Type B pancreatic cell (in vitro differentiated cells): Measurements from ENCODE around the gene JAKMIP1. TPM values are rescaled to one million over a fixed set of nuclear protein-coding genes. Genes with fewer than 3 reads are reported as not detected.

Experiments
- DNase-seq: peaks from one replicate; pipeline ENCODE4 v3.0.0; 2021; ENCODE audit warnings: mixed read lengths; ENCODE audit not compliant: unreplicated experiment; ENCODE audit errors: extremely low spot score
- H3K27ac Mint-ChIP-seq: 2 replicates; pipeline ENCODE4 v1.8.0; 2021; ENCODE audit warnings: mild to moderate bottlenecking, mixed read lengths
- H3K27me3 Mint-ChIP-seq: 2 replicates; pipeline ENCODE4 v1.8.0; 2021; ENCODE audit warnings: mixed read lengths
- H3K36me3 Mint-ChIP-seq: 2 replicates; pipeline ENCODE4 v1.8.0; 2021; ENCODE audit warnings: mixed read lengths
- H3K4me1 Mint-ChIP-seq: one replicate; pipeline ENCODE4 v1.8.0; 2021; ENCODE audit warnings: mixed read lengths; ENCODE audit not compliant: unreplicated experiment
- H3K4me3 Mint-ChIP-seq: 2 replicates; pipeline ENCODE4 v1.8.0; 2021; ENCODE audit warnings: mild to moderate bottlenecking, mixed read lengths
- H3K9me3 Mint-ChIP-seq: 2 replicates; pipeline ENCODE4 v1.8.0; 2021; ENCODE audit warnings: mixed read lengths
- CTCF ChIP-seq: fragments of 200-600 bp; sonication (generic); conservative IDR thresholded peaks from 2 replicates; pipeline ENCODE4 v1.5.0; 2021; ENCODE audit warnings: antibody characterized with exemption, mild to moderate bottlenecking
- total RNA-seq: library from RNA; stranded (reverse); gene quantifications from 2 replicates; pipeline ENCODE4 v1.2.1, GENCODE V29; 2021; ENCODE audit warnings: low replicate concordance

JAKMIP1 gene
- total RNA-seq, 1 donor from 2014 or later, result 0.89 TPM

DNA sequence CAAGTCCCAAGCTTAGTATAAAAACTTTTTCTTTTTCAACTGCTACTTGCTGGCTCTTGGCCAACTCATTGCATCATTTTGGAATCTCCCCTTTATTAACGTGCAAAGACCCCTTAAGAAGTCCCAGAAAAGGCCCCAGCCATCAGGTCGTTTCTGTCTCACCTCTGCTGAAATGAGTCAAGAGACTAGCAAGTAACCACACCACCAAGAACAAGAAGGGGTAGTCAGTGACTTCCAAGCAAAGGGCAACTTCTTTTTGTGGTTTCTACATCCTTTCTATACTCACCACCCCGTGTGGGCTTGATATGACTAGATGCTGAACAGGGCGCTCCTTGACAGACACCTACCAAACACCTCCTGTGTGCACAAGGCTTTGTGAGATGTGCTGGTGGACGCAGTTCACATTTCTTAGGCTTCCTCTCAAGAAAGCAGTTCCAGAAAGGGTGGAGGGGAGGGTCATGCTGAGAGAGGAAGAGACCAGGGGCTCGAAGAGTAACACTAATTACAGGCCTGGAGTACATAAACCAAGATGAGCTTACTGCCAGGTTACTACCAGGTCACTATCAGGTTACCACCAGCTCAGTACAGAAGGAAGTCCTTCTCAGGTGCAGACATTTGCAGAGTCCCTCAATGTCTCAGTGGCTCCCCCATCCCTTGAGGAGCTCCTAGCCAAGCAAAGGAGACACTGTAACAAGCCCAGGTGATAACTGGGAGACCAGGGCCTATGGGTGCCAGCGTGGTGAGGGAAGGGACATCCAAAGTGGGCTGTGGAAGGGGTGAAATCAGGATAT is 19.3 kb downstream of the JAKMIP1 start:
- H3K27ac Mint-ChIP-seq, result no peak overlapping the region
- no peak overlapping the region for H3K4me3 Mint-ChIP-seq
- peaks cover 13% of the 10 kb centered on the region for H3K9me3 Mint-ChIP-seq
- no peak for DNase-seq
- no peak for TF ChIP-seq CTCF
- no peaks in the 10 kb centered on the region for H3K4me1 Mint-ChIP-seq
- H3K36me3 Mint-ChIP-seq, result no peaks in the 10 kb centered on the region
- peaks cover 15% of the 10 kb centered on the region for H3K27me3 Mint-ChIP-seq

GRCh38 chr4:6179362-6179761 is 21.0 kb downstream of the JAKMIP1 start:
- peaks cover 8% of the 10 kb centered on the region for H3K27me3 Mint-ChIP-seq
- no peak overlapping the region for H3K27ac Mint-ChIP-seq
- H3K36me3 Mint-ChIP-seq, result no peaks in the 10 kb centered on the region
- no peak for TF ChIP-seq CTCF
- DNase-seq, result no peak
- peaks cover 13% of the 10 kb centered on the region for H3K9me3 Mint-ChIP-seq
- H3K4me3 Mint-ChIP-seq, result no peak overlapping the region
- H3K4me1 Mint-ChIP-seq, result no peaks in the 10 kb centered on the region

DNA sequence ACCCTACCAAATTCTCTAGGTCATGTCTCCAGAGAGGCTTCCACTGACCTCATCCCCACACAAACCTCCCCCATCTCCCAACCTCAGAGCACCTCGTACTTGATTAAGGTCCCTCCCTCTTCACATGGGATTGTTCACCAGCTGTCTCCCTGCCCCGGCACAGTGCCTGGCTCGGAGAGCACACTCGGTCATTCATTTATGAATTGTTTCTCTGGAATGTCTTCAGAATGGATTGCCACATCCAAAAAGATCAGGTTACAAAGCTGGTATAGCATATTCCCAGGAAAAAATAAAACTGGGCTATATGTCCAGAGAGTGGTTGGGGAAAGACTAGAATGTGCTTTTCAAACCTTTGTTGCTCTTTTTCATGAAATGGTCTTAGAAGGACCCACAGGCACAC is 21.6 kb downstream of the JAKMIP1 start:
- peaks cover 3% of the 10 kb centered on the region for H3K27me3 Mint-ChIP-seq
- H3K27ac Mint-ChIP-seq, result no peak overlapping the region
- no peak for TF ChIP-seq CTCF
- H3K4me3 Mint-ChIP-seq, result no peak overlapping the region
- no peak for DNase-seq
- H3K4me1 Mint-ChIP-seq, result no peaks in the 10 kb centered on the region
- no peaks in the 10 kb centered on the region for H3K36me3 Mint-ChIP-seq
- peaks cover 13% of the 10 kb centered on the region for H3K9me3 Mint-ChIP-seq

DNA sequence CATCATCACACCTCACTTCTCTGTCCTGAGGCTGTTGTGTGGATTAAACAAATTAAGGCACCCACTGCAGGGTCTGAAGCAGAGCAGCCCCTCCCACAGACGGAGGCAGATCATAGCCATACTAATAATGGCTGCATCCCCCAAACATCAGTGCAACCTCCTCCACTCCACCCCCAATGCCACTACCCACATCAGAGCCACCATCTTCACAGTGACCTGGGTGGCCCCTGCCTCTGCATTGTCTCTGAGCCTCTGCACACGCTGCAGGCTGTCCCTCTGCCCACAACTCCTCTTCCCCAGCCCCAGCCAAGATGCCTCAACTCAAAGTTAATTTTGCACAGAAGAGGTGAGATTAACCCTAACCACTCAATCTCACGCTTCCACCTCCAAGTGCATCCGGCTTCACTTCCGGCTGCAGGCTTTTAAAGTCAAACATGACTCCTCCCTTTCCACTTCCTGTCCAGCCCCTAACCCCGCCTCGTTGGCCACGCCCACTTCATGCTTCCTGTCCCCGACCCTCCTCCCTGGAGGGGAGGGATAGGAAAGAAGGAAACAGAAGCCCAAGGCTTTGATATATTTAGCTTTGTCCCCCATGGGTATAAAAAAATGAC is 22.7 kb downstream of the JAKMIP1 start:
- Mint-ChIP-seq H3K4me1 (no peaks in the 10 kb centered on the region), H3K36me3 (no peaks in the 10 kb centered on the region), H3K27me3 (peaks cover 3% of the 10 kb centered on the region), H3K9me3 (peaks cover 13% of the 10 kb centered on the region), H3K4me3 (no peak overlapping the region), H3K27ac (no peak overlapping the region)
- TF ChIP-seq CTCF, result no peak
- no peak for DNase-seq

GRCh38 chr4:6175426-6175825 is 24.9 kb downstream of the JAKMIP1 start:
- Mint-ChIP-seq H3K27me3 (peaks cover 3% of the 10 kb centered on the region), H3K36me3 (no peaks in the 10 kb centered on the region), H3K4me3 (no peak overlapping the region), H3K27ac (no peak overlapping the region), H3K4me1 (no peaks in the 10 kb centered on the region), H3K9me3 (peaks cover 13% of the 10 kb centered on the region)
- DNase-seq, result no peak
- no peak for TF ChIP-seq CTCF
